Measurements from ENCODE around the gene DOCK1. TPM values are rescaled to one million over a fixed set of nuclear protein-coding genes. Genes with fewer than 3 reads are reported as not detected.
A peak's percentile ranks its signal among the peaks of the same experiment; 100 is the strongest.

DOCK1 gene
- total RNA-seq, 1 donor from 2014 or later, result 56.1 TPM

DNA sequence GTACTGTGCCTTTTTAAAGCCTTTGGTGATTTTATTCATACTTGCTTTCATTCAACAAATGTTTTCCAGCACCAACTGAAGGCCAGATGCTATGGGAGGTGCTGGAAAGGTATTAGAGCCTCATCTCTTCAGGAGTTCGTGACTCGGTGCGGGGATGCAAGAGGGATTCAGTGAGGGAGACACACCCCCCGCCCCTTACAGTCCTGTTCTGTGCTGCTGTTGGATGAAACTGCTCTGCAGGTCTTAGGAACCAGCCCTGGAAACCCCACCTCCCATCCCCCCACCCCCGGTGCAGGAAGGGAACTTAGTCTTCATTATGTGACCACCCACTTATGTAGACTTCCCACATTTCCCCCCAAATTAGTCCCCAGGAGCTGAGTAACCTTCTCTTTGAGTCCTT is 180.7 kb downstream of the DOCK1 start:
- no peak for DNase-seq (ENCODE audit: low spot score)

DNA sequence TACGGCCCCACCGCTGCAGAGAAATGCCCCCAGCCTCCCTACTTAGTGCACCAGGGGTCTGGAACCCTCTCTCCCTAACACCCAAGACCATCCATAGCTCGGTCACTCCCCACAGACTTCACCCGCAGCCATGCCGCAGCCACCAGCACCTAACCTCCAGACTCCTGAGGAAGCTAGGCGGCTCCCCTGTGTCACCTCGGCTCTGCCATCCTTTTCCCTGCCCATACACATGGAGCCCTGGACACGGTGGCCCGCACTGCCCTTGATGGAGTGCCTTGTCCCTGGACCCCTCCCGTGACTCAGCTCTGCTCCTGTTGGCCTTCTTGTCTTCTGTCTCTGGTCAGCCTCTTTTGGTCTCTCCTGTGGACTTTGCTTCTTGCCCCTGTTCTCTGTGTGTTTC is 183.7 kb downstream of the DOCK1 start:
- DNase-seq (ENCODE audit: low spot score), result no peak

DNA sequence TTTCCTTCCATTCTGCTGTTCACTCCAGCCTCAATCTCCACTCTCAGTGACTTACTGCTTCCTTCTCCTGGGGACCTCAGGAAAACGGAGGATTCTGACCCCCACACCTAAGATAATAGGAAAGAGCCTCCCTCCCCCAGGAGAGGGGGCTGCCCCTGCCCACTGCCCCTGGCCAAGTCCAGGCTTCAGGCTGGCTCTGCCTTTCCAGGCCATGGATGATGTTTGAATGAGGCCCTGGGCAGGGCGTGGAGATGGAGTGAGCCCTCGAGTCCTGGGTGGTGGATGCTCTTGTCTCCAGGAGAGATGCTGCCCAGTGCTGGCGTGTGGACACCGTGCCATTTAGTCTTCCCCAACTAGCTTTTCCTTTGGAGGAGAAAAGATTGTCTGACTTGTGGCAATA is 184.2 kb downstream of the DOCK1 start:
- DNase-seq (ENCODE audit: low spot score), result no peak

DNA sequence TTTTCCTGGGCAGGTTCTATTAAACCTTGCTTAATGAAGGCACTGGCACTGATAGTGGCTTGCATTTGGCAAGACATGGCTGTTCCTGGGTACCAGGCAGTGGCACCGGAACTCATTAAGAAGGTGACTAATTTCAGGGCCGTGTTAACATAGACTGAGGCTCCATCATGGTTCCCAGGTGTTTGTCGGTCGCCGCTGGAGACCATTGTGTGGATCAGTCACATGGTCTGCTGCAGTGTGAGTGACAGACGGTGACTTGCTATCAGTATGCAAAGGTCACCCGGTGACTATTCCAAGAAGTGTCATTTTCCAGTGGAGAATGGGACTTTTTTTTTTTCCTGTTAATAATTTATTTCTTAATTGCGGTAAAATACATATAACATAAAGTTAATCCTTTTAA is 184.9 kb downstream of the DOCK1 start:
- DNase-seq (ENCODE audit: low spot score), result no peak

DNA sequence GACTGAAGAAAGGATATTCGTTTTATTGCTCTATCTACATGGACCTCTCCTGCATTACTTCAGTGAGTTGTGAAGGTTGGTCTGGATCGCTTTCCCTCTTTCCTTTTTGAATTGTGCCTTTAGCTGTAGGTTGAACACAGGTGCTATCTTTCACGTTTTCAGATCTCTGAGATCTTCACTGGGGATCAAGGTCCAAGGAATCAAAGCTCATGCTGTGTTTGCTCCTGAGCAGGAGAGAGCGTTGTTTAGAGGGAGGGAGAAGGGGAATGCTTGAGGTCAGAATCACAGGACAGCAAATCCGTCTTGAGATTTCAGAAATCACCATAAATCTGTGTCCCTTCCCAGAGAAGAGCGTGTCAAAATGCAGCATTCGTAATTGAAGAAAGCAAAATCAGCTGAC is 186.1 kb downstream of the DOCK1 start:
- no peak for DNase-seq (ENCODE audit: low spot score)

DNA sequence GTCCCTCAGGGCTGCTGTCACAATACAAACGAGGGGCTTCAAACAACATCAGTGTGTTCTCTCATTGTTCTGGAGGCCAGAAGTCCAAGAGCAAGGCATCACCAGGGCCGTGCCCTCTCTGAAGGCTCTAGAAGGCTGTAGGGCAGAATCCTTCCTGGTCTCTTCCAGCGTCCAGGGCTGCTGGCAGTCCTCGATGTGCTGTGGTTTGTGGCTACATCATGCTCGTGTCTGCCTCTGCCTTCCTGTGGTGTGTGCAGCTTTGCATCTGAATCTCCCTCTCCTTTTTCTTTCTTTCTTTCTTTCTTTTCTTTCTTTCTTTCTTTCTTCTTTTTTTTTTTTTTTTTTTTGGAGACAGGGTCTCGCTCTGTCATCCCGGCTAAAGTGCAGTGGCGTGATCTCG is 187.7 kb downstream of the DOCK1 start:
- DNase-seq (ENCODE audit: low spot score), result no peak

DNA sequence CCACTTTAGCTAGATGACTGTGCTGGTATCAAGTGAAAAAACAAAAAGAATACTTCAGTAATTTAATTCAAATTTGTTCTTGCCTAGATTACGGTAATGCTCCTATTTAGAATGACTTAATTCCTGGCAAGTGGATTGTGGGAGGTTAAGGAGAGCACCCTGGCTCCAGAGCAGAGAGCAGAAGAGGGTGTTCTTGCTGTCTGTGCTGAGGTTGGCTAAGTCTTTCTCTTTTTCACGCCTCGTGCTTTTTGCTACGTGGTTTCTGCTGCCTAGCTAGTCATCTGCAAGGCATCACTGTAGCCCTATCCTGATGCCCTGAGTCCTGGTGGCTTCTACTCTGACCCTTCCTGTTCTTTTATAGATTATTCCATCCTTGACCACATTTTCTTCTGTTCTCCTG is 189.8 kb downstream of the DOCK1 start:
- no peak for DNase-seq (ENCODE audit: low spot score)

DNA sequence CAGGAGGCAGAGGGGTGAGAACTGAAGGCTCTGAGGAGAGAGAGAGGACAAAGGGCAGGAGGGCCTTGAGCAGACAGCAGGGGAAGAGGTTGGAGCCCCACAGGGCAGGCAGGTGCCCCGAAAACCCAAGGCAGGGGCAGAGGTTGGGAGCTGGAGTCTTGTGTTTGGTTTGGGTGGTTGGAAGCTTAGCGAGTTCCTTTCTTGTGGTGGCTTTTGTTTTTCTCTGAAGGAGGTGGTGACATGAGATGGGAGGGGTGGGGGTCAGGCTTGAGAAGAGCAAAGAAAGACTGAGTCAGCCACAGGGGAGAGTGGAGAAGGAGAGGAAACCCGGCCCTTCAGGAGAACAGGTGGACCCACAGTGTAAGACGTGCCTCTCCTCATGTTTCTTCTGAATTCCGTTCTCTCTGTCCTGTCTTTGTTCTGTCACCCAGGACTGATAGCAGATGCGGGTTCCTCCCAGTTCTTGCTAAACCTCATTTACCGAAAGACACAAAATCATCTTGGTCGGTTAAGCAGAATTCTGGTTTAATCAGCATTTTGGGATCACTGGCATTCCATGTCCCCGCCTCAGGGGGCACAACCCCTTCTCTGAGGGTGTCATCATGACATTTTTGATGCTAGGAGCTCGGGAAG is 195.9 kb downstream of the DOCK1 start:
- DNase-seq (ENCODE audit: low spot score), result no peak

DNA sequence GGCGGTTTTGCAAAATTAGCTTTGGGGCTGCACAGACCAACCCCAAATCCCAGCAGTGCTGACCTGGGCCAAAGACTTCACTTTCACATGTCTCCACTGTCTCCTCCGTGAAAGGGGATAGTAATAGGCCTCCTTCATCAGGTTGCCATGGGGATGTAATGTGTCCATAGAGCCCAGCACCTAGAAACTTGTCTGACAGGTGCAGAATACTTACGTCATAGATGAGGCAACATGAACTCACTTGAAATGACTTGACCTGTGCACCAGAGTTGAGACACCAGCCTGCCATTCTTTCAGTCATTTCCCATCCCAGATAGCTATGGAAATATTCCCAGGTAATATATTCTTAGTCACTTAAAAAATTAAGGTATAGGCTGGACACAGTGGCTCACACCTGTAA is 196.9 kb downstream of the DOCK1 start:
- no peak for DNase-seq (ENCODE audit: low spot score)

DNA sequence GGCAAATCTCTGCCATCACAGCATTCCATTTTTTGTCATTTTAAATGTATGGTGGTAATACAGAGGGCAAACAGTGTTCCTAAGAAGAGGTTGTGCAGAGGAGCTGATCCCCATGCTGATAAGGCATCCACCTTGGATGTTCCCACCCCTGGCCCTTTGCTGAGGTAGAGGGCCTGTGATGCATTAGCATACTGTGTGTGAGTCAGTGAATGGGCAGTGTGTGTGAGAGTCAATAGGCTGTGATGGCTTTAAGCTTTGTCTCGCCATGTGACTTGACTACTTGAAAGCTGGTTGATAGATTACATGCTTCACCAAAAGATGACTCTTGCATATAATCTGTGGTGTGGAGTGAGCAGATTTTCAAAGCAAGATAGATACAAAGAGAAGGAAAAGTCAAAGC is 209.9 kb downstream of the DOCK1 start:
- no peak for DNase-seq (ENCODE audit: low spot score)

DNA sequence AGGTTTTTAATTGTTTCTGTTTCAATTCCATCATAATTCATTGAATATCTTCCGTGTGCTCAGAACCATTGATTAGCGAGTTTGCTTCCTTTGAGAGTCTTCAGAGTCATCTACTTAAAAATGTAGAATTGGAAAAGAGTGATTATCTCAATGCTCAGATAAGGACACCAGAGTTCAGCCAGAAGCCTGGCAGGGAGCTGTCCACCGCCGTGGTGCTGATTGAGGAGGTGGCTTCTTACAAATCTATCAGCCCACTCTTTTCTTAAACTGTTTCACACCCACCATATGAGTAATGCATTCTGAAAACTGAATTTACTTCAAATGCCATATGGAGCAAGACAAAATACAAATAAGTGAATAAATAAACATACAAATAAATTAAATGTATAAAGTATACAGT is 211.9 kb downstream of the DOCK1 start:
- peak; percentile 59 for DNase-seq (ENCODE audit: low spot score)

DNA sequence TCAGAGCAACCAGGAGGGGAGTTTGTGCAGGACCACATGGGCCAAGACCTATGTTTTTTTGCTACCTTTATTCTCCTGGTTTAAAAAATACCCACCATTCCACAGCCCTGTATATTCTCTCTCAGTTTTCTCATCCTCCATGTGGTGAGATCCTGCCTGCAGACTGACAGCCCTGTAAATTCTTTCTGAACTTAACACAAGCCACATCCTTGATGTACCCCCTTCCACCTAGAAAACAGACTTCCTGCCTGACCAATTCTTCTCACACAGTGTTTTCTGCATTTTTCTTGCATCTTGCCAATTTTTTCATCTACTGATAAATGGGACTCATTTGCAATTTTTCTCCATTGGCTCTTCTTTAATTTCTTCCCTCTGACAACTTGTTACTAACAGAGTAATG is 212.8 kb downstream of the DOCK1 start:
- DNase-seq (ENCODE audit: low spot score), result no peak

DNA sequence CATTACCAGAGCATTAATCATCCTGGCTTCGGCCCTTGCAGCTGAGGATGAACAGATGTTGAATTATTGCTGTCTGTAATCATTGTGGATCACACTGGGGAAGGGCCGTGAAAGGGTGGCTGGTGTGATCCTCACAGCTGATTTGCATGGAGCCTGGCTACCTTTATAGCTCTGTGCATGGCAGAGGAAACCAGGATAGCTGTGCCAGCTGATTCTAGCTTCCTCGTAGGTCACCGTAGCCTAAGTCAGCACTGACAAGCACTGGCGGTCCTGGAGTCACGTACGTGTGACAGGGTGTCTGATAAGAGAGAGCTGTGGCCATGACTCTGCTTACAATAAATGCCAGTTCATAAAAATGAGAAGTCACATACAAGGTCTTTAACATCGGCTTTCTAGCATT is 214.7 kb downstream of the DOCK1 start:
- DNase-seq (ENCODE audit: low spot score), result no peak

DNA sequence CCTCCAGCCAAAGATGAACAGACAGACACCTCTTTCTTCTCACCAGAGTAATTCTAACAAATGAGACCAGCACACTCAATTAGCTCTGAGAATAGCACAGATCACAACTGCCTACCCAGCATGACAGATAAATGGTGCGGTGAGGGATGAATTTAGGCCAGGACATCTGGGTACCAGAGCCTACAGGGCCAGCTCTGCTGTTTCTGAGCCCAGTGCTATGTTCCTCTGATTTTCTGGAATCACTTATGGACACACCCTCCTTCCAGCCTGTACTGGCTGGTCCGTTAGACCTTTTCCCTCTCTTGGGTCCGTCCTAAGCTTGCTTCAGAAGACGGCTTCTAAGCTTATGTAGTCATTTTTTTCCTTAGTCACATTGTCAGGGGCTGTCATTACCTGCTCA is 217.6 kb downstream of the DOCK1 start:
- DNase-seq (ENCODE audit: low spot score), result no peak

DNA sequence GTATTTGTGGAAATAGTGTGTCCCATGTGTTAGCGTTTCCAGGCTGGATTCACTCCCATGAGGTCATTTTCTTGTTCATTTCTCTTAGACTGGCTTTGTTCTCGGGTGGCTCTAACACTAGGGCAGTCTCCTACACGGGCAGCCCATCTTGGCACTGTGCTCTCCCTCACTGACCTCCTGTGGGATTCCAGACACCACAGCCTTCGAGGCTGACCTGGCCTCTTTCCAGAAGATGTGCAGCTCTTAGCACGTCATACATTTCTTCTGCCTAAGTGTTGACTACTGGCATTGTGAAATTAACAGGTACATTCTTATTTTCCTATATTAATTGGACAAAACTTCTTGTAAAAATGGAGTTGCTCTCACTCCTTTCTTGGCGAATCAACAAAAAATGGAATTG is 218.4 kb downstream of the DOCK1 start:
- DNase-seq (ENCODE audit: low spot score), result no peak

DNA sequence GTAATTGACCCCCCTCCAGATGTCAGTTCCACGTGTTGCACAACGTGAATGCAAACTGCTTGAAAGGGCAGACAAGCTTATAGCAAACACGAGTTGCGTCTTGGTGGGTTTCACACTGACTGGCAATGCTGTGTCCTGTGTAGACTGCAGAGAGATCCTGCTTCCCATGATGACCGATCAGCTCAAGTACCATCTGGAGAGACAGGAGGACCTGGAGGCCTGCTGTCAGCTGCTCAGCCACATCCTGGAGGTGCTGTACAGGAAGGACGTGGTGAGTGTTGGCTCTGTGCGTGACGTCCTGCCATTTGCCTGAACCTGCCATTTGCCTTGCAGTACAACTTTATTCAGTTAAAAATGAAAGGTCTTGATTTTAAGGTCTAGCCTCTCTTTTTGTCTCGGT is 220.1 kb downstream of the DOCK1 start:
- no peak for DNase-seq (ENCODE audit: low spot score)

DNA sequence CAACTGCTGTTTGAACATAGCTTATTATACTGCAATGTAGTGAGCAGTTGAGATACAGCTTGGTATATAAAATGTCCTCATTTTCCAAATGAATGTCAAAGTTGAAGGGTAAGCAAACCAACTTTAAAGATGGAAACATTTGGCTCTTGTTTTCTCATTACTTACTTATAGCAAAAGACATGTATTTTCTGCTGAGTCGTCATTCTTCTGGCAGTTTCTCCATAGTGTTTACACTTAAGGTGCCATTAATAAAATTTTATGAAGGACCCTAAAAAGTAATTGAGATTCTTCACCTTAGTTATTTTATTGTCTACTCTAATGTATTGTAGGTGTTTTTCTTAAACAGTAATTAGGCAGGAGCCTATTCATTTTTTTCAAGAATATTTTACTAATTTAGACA is 222.6 kb downstream of the DOCK1 start:
- DNase-seq (ENCODE audit: low spot score), result no peak

DNA sequence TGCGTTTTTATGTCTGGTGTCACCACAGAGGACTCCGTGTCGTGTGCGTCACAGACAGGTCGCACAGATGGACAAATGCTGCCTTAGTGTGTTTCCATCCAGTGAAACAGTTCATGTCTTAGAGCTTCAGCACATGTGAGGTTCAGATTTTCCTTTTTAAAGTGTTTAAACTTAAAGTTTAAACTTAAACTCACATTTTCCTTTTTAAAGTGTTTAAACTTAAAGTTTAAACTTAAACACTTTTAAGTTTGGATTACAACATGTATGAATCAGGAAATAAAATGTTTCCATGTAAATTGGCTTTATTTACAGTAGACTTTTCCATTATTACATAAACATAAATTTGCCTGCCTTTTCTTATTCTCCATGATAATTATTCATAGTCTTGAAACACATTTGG is 223.9 kb downstream of the DOCK1 start:
- DNase-seq (ENCODE audit: low spot score), result no peak

DNA sequence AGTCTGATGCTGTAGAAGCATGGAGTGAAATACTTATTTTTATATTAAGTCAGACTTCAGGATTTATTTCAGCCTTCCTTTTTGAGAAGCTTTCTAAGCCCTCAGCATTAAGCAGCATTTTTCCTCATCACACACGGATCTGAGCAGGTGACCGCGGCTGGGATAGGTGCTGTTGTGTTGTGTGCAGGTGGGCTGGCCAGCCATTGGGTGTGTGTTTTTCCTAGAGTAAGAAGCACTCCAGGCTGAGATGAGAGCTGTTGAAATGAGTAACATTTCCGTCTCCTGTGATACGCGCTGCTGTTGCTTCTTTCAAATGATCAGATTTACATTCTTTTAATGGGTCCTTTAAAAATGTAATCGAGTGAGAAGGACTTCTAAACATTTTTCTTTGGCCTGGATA is 227.2 kb downstream of the DOCK1 start:
- DNase-seq (ENCODE audit: low spot score), result no peak

DNA sequence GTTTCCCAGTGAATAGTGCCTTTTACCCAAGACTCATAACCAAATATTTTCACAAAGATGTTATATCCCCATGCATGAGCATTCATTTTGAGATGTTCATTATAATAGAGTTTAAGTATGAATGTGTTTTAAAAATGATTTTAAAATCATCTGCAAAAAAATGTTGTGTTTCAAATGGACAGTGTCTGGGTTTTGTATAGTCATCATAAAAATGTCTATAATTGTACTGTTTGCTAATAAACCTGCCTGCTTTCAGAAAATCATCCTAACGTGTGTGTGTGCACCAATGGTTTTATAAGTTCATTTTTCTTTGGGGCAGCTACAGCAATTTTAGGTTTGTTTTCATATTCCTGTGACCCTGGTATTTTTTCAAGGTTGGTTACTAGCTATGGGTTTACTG is 228.0 kb downstream of the DOCK1 start:
- no peak for DNase-seq (ENCODE audit: low spot score)

DNA sequence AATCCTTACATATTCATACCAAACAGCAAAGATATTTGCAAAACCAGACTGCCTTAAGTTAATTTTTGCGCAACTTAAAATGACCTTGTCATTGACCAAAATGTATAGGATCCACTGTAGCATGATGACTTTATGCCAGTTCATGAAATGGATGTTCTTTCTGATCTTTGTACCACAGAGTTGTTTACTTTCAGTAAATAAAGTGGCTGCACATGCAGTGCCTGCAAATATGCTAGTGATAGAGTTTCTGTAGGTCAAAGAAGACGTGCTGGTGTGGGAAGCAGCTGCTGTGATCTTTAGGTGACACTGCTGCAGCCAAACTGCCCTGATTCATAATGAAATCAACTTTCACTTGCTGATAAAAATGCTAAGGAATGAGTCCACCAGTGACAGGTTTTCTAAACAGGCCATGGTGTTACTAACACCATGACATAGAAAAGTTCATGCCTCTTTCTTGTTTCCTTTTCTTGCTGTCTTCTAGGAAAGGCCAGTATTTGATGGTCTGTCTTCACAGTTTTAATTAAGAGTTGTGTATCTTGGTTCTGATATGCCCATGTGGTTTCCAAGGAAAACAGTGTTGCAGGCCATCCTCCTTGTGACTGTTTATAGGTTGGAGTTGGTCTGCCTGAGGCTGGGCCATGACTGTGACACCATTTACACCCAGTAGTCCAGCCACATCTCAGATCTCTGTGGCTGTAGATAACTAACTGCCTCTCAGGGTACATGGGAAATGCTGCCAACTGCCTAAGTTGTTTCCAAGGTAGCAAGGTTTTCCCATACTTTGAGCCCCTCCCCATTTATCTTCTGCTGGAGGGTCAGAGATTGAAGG is 228.7 kb downstream of the DOCK1 start:
- no peak for DNase-seq (ENCODE audit: low spot score)

DNA sequence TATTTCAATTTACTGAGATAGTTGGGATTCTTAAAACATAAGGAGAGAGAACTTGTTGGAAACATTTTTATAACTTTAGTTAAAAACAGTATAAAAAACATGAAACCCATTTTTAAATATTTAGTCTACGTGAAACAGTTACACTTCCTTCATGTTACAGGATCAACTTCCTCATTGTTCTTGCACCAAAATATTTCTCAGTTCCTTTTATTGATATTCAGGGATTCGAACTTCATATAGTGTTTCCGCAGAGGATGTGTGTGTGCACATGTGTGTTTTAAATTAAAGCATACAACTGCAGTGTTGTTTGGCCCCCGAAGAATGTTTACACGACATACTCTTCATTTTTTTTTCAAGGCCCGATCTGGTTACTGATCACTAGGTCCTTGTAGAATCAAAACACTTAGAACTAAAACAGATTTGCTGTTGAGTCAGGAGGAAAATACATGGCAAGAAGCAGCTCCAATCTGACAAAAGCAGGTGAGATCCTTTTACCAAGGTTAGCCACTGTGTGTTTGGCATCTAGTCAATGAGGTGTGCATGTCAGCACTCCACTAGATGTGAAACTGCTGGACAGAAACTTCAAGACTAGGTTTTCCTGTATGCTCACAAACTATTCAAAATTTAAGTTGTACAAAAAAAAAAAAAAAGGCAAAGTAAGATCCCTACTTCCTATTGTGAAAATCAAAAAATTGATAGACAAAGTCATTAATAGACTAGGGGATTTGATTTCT is 230.8 kb downstream of the DOCK1 start:
- DNase-seq (ENCODE audit: low spot score), result no peak

DNA sequence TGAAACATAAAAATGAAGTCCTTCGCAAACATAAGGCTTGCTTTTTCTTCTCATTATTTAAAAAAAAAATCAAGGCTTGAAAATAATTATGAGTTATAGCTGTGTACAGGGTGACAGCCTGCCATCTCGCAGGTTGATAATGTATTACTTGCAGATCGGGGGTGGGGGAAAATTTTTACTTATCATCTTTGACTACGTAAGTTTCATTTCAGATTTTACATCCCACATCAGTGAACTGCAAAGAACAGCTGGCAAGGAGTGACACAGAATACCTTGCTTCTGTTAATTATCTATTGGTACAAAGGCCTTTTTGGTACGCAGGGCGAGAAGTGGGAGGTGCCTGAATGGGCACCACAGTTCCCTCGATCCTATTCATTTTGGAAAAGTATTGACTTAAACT is 232.2 kb downstream of the DOCK1 start:
- no peak for DNase-seq (ENCODE audit: low spot score)

All from umbilical cord (tissue), 2 donors.